Activated B cell treated with CpG ODN at 0.5 μM for 24 hours (primary cell): ENCODE measurements around the gene METTL16. TPM values are rescaled to one million over a fixed set of nuclear protein-coding genes. Genes with fewer than 3 reads are reported as not detected.
"Not testable (repeated sequence)": the region's sequence is repeated elsewhere in the genome, so short reads cannot be mapped to it uniquely, and the experiment has no call there.

ENCODE experiments used
- ATAC-seq: fragments of 200-7000 bp; cut with Tn5 transposase; one replicate; pipeline ENCODE4 v1.10.0; 2021; ENCODE audit warnings: low read depth, mild to moderate bottlenecking, moderate library complexity
- CTCF ChIA-PET: fragments of 350-600 bp; sonication (Branson Sonifier 250); formaldehyde crosslinking; loops from one replicate; lab custom pipeline; 2021; ENCODE audit warnings: antibody characterized with exemption; lab: Charles Lee
- POLR2A ChIA-PET: fragments of 350-600 bp; sonication (Branson Sonifier 250); formaldehyde crosslinking; loops from one replicate; lab custom pipeline; 2021; ENCODE audit warnings: antibody characterized with exemption; lab: Charles Lee
- DNase-seq: peaks from one replicate; pipeline ENCODE4 v3.0.0; 2022
- H3K27ac Mint-ChIP-seq: one replicate; pipeline ENCODE4 v1.8.0; 2020; ENCODE audit warnings: mixed read lengths
- H3K27me3 Mint-ChIP-seq: one replicate; pipeline ENCODE4 v1.8.0; 2021; ENCODE audit warnings: mixed read lengths
- H3K36me3 Mint-ChIP-seq: one replicate; pipeline ENCODE4 v1.8.0; 2021; ENCODE audit warnings: low read depth, mixed read lengths
- H3K4me1 Mint-ChIP-seq: one replicate; pipeline ENCODE4 v1.8.0; 2021; ENCODE audit warnings: mixed read lengths
- H3K4me3 Mint-ChIP-seq: one replicate; pipeline ENCODE4 v1.8.0; 2020; ENCODE audit warnings: mild to moderate bottlenecking, mixed read lengths
- H3K9me3 Mint-ChIP-seq: one replicate; pipeline ENCODE4 v1.8.0; 2020; ENCODE audit warnings: mixed read lengths
- CTCF ChIP-seq: fragments of 200-600 bp; IDR thresholded peaks from one replicate; pipeline ENCODE4 v1.8.0; 2022; ENCODE audit warnings: antibody characterized with exemption, mild to moderate bottlenecking
- intact Hi-C: fragments of 100-400 bp; cut with micrococcal nuclease; formaldehyde crosslinking; loops from one replicate; pipeline ENCODE4 v1.15.1; 2024
- total RNA-seq: library from RNA; stranded (reverse); gene quantifications from 2 replicates; pipeline ENCODE4 v1.2.3, GENCODE V29; 2022

METTL16 gene
- total RNA-seq, 1 donor from 2014 or later = 57.2 TPM

- ChIA-PET POLR2A (no interaction called here), CTCF (no interaction called here)
- Mint-ChIP-seq H3K9me3 (no peaks in the 10 kb centered on the region), H3K4me1 (peaks cover 3% of the 10 kb centered on the region), H3K4me3 (no peak overlapping the region), H3K36me3 (no peaks in the 10 kb centered on the region), H3K27ac (no peak overlapping the region), H3K27me3 (no peaks in the 10 kb centered on the region)
- intact Hi-C loops = no loop called here
- ATAC-seq (no peak), DNase-seq (no peak)
- no peak for TF ChIP-seq CTCF
Measured at GRCh38 chr17:2517539-2517938, 5.9 kb upstream of the METTL16 start.

- H3K27ac Mint-ChIP-seq = no peak overlapping the region
- intact Hi-C loops = loop anchor here (1.0 kb wide), 5 partner anchors 83 to 1125 kb away; partner anchors contain the start of genes CLUH, CTNS and SHPK
- TF ChIP-seq CTCF = no peak
- no peaks in the 10 kb centered on the region for H3K9me3 Mint-ChIP-seq
- peaks cover 10% of the 10 kb centered on the region for H3K4me1 Mint-ChIP-seq
- no peak overlapping the region for H3K4me3 Mint-ChIP-seq
- peaks cover 10% of the 10 kb centered on the region for H3K36me3 Mint-ChIP-seq
- ATAC-seq = no peak
- ChIA-PET CTCF (interaction anchor here (1.2 kb wide), 1 partner anchor 165 kb away, joined by 5 read pairs; no protein-coding TSS in a partner anchor), POLR2A (interaction anchor here (0.5 to 2.9 kb wide), 12 partner anchors 11 to 736 kb away, joined by 3 to 13 read pairs (median 4); partner anchors contain the start of gene PAFAH1B1)
- no peak for DNase-seq
- no peaks in the 10 kb centered on the region for H3K27me3 Mint-ChIP-seq
Measured at GRCh38 chr17:2511138-2511461, 588 bp downstream of the METTL16 start.

- Mint-ChIP-seq H3K36me3 (peaks cover 15% of the 10 kb centered on the region), H3K4me3 (no peak overlapping the region), H3K9me3 (no peaks in the 10 kb centered on the region), H3K27me3 (no peaks in the 10 kb centered on the region), H3K27ac (peak overlapping the region; percentile 35), H3K4me1 (peaks cover 10% of the 10 kb centered on the region)
- intact Hi-C loops = no loop called here
- CTCF ChIA-PET = interaction anchor here (1.2 kb wide), 1 partner anchor 165 kb away, joined by 5 read pairs; no protein-coding TSS in a partner anchor
- no peak for TF ChIP-seq CTCF
- DNase-seq (no peak), ATAC-seq (no peak)
- POLR2A ChIA-PET = interaction anchor here (0.6 to 2.9 kb wide), 5 partner anchors 11 to 1750 kb away, joined by 3 to 13 read pairs (median 3); partner anchors contain the start of gene PAFAH1B1
Measured at GRCh38 chr17:2510559-2510958, 1.1 kb downstream of the METTL16 start.

- Mint-ChIP-seq H3K4me3 (no peak overlapping the region), H3K4me1 (peaks cover 12% of the 10 kb centered on the region), H3K27ac (peak overlapping the region; percentile 16), H3K27me3 (no peaks in the 10 kb centered on the region), H3K9me3 (no peaks in the 10 kb centered on the region), H3K36me3 (peaks cover 23% of the 10 kb centered on the region)
- ChIA-PET CTCF (no interaction called here), POLR2A (interaction anchor here (0.6 kb wide), 1 partner anchor 13 kb away, joined by 4 read pairs; no protein-coding TSS in a partner anchor)
- ATAC-seq (no peak), DNase-seq (no peak)
- intact Hi-C loops = no loop called here
- no peak for TF ChIP-seq CTCF
Measured at GRCh38 chr17:2508035-2508434, 3.7 kb downstream of the METTL16 start.

GRCh38 chr17:2507015-2507414 is 4.7 kb downstream of the METTL16 start:
- not testable (repeated sequence) for H3K27ac Mint-ChIP-seq

More at GRCh38 chr17:2507015-2507414, 4.7 kb downstream of the METTL16 start:
- POLR2A ChIA-PET, CTCF ChIA-PET, H3K27me3 Mint-ChIP-seq, H3K9me3 Mint-ChIP-seq, intact Hi-C loops, DNase-seq, ATAC-seq, H3K4me3 Mint-ChIP-seq: not testable (repeated sequence)
- H3K36me3 Mint-ChIP-seq = peaks cover 27% of the 10 kb centered on the region
- H3K4me1 Mint-ChIP-seq = peaks cover 23% of the 10 kb centered on the region
